Natural killer cell (primary cell): ENCODE measurements around the gene DAAM2. TPM values are rescaled to one million over a fixed set of nuclear protein-coding genes. Genes with fewer than 3 reads are reported as not detected.

Experiments
- ATAC-seq, 3 donors: fragments of 150-1000 bp in 2 of 3; fragments of 200-7000 bp in 1 of 3; cut with Tn5 transposase; 1 replicate in 1 of 3; 2 replicates in 2 of 3; pipeline ENCODE4 v1.10.0; 2021; ENCODE audit warnings: mild to moderate bottlenecking in 2 of 3, moderate library complexity in 2 of 3
- DNase-seq, 2 donors: peaks; one replicate each; pipeline versions ENCODE4 v3.0.0 to v3.0.0-alpha.2; 2013 to 2021; ENCODE audit warnings: mixed read lengths in 1 of 2
- H3K27ac ChIP-seq: one replicate; pipeline ENCODE4 v1.5.1; 2013; ENCODE audit warnings: mild to moderate bottlenecking, low read length
- H3K27me3 ChIP-seq: one replicate; pipeline ENCODE4 v1.6.1; 2013; ENCODE audit warnings: low read length; ENCODE audit not compliant: control insufficient read depth, insufficient read depth
- H3K36me3 ChIP-seq: one replicate; pipeline ENCODE4 v1.6.1; 2013; ENCODE audit warnings: low read length; ENCODE audit not compliant: control insufficient read depth, insufficient read depth
- H3K4me1 ChIP-seq: one replicate; pipeline ENCODE4 v1.6.1; 2013; ENCODE audit warnings: low read length; ENCODE audit not compliant: control insufficient read depth, insufficient read depth
- H3K4me3 ChIP-seq: one replicate; pipeline ENCODE4 v1.5.1; 2013; ENCODE audit warnings: low read length
- H3K9me3 ChIP-seq: one replicate; pipeline ENCODE4 v1.6.1; 2013; ENCODE audit warnings: low read length; ENCODE audit not compliant: control insufficient read depth, insufficient read depth
- H3K27ac Mint-ChIP-seq, 2 donors: one replicate each; pipeline ENCODE4 v1.8.0; 2022; ENCODE audit warnings: mild to moderate bottlenecking in 2 of 2, mixed read lengths in 2 of 2, moderate library complexity in 1 of 2
- H3K27me3 Mint-ChIP-seq, 2 donors: one replicate each; pipeline ENCODE4 v1.8.0; 2022; ENCODE audit warnings: low read depth in 2 of 2, mixed read lengths in 2 of 2
- H3K36me3 Mint-ChIP-seq: one replicate; pipeline ENCODE4 v1.8.0; 2022; ENCODE audit warnings: mixed read lengths
- H3K4me1 Mint-ChIP-seq, 2 donors: one replicate each; pipeline ENCODE4 v1.8.0; 2022; ENCODE audit warnings: mixed read lengths in 2 of 2
- H3K4me3 Mint-ChIP-seq: one replicate; pipeline ENCODE4 v1.8.0; 2022; ENCODE audit warnings: mild to moderate bottlenecking, moderate library complexity, mixed read lengths
- H3K9me3 Mint-ChIP-seq, 2 donors: one replicate each; pipeline ENCODE4 v1.8.0; 2022; ENCODE audit warnings: mixed read lengths in 2 of 2
- CTCF ChIP-seq: fragments of 200-600 bp; IDR thresholded peaks from one replicate; pipeline ENCODE4 v1.8.0; 2022; ENCODE audit warnings: antibody characterized with exemption
- WGBS: methylation state at CpG from one replicate; pipeline ENCODE4 v1.1.7; 2013; ENCODE audit warnings: missing lambda C conversion rate; ENCODE audit not compliant: insufficient coverage; 5-methylcytosine and 5-hydroxymethylcytosine counted together
- intact Hi-C: fragments of 100-400 bp; cut with micrococcal nuclease; formaldehyde crosslinking; loops from one replicate; pipeline ENCODE4 v1.14.2; 2022
- total RNA-seq, 4 donors: library from RNA; stranded (reverse); fragments of 120-200 nt in 1 of 4; gene quantifications; one replicate each; pipeline versions ENCODE4 v1.2.3 to v1.2.4, GENCODE V29; 2013 to 2022

DAAM2 gene
- total RNA-seq, 3 donors from 2014 or later (not counting 1 experiment from before 2014, with no cell fraction given): not detected

GRCh38 chr6:39753725-39754045, 38.5 kb upstream of the DAAM2 start:
- Histone ChIP-seq H3K4me3 (no peak overlapping the region), H3K36me3 (no peaks in the 10 kb centered on the region), H3K27ac (no peak overlapping the region), H3K9me3 (no peaks in the 10 kb centered on the region), H3K27me3 (no peaks in the 10 kb centered on the region), H3K4me1 (no peaks in the 10 kb centered on the region)
- H3K4me1 Mint-ChIP-seq: peaks cover 5 to 10% of the 10 kb centered on the region in 2 donors
- no peaks in the 10 kb centered on the region for H3K36me3 Mint-ChIP-seq
- intact Hi-C loops: no loop called here
- no peak overlapping the region for H3K27ac Mint-ChIP-seq
- H3K4me3 Mint-ChIP-seq: no peak overlapping the region
- TF ChIP-seq CTCF: no peak
- no peaks in the 10 kb centered on the region for H3K9me3 Mint-ChIP-seq
- WGBS: 21% methylated on average over 3 of the region's 3 CpGs
- peaks cover 17 to 25% of the 10 kb centered on the region in 2 donors for H3K27me3 Mint-ChIP-seq
- DNase-seq (no peak), ATAC-seq (no peak)

DNA sequence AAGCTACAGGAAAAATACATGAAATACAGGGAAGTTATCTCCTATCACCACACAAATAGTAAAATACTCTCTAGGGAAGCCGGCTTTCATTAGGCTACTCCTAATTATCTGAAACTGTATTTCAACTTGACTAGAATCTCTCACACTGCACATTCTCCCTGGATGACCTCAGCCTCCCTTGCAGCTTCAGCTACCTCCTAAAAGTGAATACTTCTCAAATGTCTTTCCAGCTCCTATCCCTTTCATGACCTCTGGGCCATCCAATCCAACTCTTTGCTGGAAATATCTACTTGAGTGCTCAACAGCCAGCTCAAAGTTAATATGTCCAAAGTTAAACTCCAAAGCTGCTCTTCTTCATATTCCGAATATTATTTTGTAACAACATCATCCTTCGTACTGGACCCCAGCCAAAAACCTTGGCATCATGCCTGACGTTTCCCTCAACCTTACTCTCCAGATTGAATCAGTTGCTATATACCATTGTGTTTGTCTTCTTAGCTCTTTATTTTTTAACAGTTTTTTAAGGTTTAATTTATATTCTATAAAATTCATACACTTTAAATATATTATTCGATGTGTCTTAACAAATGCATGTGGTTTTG, 37.6 kb upstream of the DAAM2 start:
- Mint-ChIP-seq H3K36me3 (no peaks in the 10 kb centered on the region), H3K4me1 (peaks cover 5 to 10% of the 10 kb centered on the region in 2 donors), H3K9me3 (no peaks in the 10 kb centered on the region), H3K27me3 (peaks cover 17 to 25% of the 10 kb centered on the region in 2 donors), H3K27ac (no peak overlapping the region), H3K4me3 (no peak overlapping the region)
- intact Hi-C loops: no loop called here
- H3K4me1 ChIP-seq: no peaks in the 10 kb centered on the region
- no peak for ATAC-seq
- no peaks in the 10 kb centered on the region for H3K27me3 ChIP-seq
- WGBS: 92% methylated on average over 5 of the region's 5 CpGs
- no peak for DNase-seq
- TF ChIP-seq CTCF: no peak
- no peak overlapping the region for H3K27ac ChIP-seq
- no peaks in the 10 kb centered on the region for H3K36me3 ChIP-seq
- H3K4me3 ChIP-seq: no peak overlapping the region
- H3K9me3 ChIP-seq: no peaks in the 10 kb centered on the region

DNA sequence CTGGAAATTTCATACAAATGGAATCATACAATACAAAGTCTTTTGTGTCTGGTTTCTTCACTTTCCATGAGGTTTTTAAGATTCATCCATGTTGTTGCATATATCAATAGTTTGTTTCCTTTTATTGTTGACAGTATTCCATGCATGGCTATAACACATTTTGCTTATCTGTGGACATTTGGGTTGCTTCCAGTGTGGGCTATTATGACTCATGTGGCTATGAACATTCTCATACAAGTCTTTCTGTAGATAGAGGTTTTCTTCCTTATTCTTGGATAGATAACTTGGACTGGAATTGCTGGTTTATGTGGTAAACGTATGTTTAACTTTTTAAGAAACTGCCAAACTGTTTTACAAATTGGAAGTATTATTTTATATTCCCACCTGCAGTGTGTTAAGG, 36.9 kb upstream of the DAAM2 start:
- no peak overlapping the region for H3K4me3 ChIP-seq
- Mint-ChIP-seq H3K4me3 (no peak overlapping the region), H3K9me3 (no peaks in the 10 kb centered on the region), H3K27ac (no peak overlapping the region), H3K36me3 (no peaks in the 10 kb centered on the region), H3K27me3 (peaks cover 17 to 25% of the 10 kb centered on the region in 2 donors), H3K4me1 (peaks cover 5 to 10% of the 10 kb centered on the region in 2 donors)
- H3K27ac ChIP-seq: no peak overlapping the region
- no peak for ATAC-seq
- H3K9me3 ChIP-seq: no peaks in the 10 kb centered on the region
- intact Hi-C loops: no loop called here
- H3K36me3 ChIP-seq: no peaks in the 10 kb centered on the region
- H3K27me3 ChIP-seq: no peaks in the 10 kb centered on the region
- no peak for DNase-seq
- TF ChIP-seq CTCF: no peak
- WGBS: no CpG with 5 or more reads among the region's 1 CpG
- H3K4me1 ChIP-seq: no peaks in the 10 kb centered on the region

DNA sequence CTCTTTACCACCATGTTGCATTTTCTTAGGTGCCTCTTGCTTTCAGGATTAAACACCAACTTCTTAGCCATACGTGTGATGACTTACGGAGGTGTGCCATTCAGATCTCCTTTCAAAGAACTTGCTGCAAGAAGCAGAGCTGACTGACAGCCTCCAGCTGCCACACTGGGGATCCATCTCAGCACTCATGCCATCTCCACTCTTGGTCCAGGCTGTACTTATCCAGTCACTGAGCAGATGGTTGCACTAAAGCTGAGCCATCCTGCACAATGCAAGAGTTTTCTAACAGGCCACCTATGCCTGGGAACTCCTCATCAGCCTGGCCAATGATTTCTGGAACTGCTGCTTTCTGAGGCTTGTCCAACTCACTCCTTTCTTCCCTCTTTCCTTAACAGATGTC, 35.6 kb upstream of the DAAM2 start:
- TF ChIP-seq CTCF: no peak
- Mint-ChIP-seq H3K9me3 (no peaks in the 10 kb centered on the region), H3K4me1 (peaks cover 5 to 10% of the 10 kb centered on the region in 2 donors), H3K4me3 (no peak overlapping the region), H3K27ac (no peak overlapping the region), H3K27me3 (peaks cover 21 to 25% of the 10 kb centered on the region in 2 donors), H3K36me3 (no peaks in the 10 kb centered on the region)
- WGBS: 98% methylated on average over 2 of the region's 2 CpGs
- DNase-seq: no peak
- Histone ChIP-seq H3K36me3 (no peaks in the 10 kb centered on the region), H3K27me3 (no peaks in the 10 kb centered on the region), H3K27ac (no peak overlapping the region), H3K4me3 (no peak overlapping the region), H3K9me3 (no peaks in the 10 kb centered on the region), H3K4me1 (no peaks in the 10 kb centered on the region)
- ATAC-seq: no peak
- intact Hi-C loops: no loop called here
